NCI-H128 (cell line): ENCODE results near the gene STMND1.
"Not testable (repeated sequence)": the region's sequence is repeated elsewhere in the genome, so short reads cannot be mapped to it uniquely, and the experiment has no call there.

Experiments
- DNase-seq: peaks from one replicate; lab custom pipeline; 2025; ENCODE audit not compliant: unreplicated experiment; lab: John Stamatoyannopoulos, UW

The STMND1 gene

DNA sequence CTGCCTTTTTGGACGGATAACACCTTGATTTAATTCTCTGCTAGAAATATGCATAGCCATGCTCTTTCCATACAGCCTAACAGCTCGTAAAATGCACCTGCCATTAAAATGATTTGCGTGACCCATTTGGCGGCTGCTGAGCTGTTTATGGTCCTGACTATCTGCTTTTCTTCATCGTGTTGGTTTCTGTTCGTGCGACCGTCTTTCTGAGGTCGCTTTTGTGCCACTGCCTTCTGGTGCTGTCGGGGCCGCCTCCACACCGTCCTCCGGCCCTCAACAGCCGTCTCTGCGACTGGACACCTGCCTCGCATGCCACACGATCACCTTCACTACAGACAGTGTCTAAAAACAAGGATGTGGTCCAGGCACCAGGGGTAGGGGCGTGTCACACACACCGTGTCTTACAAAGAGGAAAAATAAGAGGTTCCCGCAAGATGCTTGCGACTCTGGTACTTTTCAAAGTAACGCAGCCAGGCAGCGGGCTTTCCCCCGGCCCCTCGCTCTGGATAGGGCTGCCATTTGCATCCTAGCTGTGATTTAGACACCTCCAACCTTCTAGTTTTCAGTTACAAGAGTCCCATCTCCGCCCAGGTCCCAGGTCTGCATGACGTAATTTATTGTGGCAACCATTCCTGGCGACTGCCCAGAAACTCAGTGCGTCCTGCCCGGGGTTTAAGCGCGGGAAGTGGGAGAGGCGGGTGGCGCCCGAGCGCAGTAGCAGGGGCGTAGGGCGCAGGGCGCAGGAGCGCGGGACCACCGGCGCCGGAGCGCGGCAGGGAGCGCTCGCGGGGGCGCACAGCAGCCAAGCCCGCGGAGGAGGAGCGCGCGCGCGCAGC, at the start of gene STMND1:
TSS of gene STMND1 (plus strand) at position 629 of the 836 bp plus-strand sequence. CDS start 208 bp downstream, outside the sequence.
- DNase-seq = peak; percentile 34

- DNase-seq = no peak
Measured at GRCh38 chr6:17054647-17055046, 47.2 kb upstream of the STMND1 start.

DNA sequence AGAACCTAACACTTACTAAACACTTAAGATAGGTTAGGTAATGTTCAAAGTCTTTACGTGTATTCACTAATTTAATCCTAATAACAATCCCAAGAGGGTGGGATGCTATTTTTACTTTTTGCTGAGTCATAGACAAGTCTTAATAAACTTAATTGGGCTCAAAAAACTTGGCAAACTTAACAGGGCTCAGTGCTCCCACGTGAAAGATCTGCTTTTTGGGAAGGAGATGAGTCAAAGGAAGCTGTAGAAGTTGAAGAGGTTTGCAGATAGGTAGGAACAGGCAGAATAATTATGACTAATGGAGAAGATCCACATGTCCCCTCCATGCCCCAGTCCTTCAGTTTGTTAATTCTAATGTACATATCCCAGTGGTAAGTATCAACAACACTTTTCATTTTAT, 44.5 kb upstream of the STMND1 start:
- no peak for DNase-seq

DNA sequence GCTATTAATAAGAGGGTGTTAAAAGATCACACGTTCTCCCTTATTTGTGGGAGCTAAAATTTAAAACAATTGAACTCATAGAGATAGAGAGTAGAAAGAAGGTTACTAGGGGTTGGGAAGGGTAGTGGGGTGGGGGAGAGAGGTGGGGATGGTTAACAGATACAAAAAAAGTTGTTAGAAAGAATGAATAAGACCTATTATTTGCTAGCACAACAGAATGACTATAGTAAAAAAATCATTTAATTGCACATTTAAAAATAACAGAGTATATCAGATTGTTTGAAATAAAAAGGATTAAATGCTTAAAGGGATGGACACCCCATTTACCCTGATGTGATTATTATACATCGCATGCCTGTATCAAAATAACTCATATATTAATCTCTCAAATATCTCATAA, 43.3 kb upstream of the STMND1 start:
- no peak for DNase-seq

DNA sequence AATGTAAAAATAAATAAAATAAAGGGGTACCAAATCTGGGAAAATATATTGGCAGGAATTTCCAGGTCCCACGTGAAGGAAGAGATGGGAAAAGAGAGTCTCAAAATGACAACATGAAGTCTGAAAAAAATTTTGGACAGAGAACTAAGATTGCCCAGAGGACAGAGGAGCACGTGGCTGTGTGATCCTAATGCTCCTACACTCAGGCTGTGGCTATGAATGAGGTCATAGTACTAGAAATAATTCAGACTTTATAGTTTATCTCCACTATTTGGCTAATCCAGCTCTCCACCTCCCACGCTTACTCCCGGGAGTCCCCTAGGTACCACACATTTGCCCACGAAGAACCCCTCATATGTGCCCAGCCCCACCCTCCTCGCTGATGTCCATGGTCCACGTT, 42.8 kb upstream of the STMND1 start:
- no peak for DNase-seq

GRCh38 chr6:17059850-17060249, 42.0 kb upstream of the STMND1 start:
- no peak for DNase-seq

DNA sequence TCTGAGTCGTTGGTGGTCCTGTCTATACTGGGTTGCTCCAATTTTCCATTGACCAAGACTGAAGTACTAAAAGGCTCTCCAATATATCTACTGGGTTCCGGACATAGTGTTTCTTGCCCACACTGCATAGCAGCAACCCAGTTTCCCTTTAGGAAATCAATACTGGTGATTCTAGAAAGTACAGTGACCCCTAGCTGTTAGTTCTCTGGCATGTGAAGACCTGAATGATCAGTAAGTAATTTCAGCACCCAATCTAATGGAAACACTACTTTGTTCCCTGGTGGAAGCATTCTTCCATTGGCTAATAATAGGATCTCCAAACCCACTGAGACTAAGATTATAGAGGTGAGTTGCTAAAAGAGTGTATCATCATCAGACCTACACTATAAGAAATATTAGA, 40.8 kb upstream of the STMND1 start:
- DNase-seq = no peak

GRCh38 chr6:17062871-17063440, 38.9 kb upstream of the STMND1 start:
- DNase-seq = no peak

- DNase-seq = no peak
Measured at GRCh38 chr6:17064975-17065374, 36.9 kb upstream of the STMND1 start.

- DNase-seq = no peak
Measured at GRCh38 chr6:17066610-17067009, 35.2 kb upstream of the STMND1 start.

GRCh38 chr6:17068972-17069371, 32.9 kb upstream of the STMND1 start:
- not testable (repeated sequence) for DNase-seq

- not testable (repeated sequence) for DNase-seq
Measured at GRCh38 chr6:17070400-17070799, 31.4 kb upstream of the STMND1 start.

DNA sequence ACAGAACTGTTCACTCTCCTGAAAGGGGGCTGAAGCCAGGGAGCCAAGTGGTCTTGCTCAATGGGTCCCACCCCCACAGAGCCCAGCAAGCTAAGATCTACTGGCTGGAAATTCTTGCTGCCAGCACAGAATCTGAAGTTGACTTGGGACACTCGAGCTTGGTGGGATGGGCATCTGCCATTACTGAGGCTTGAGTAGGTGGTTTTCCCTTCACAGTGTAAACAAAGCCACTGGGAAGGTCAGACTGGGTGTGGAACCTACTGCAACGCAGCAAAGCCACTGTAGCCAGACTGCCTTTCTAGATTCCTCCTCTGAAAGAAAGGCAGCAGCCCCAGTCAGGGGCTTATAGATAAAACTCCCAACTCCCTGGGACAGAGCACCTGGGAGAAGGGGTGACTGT, 28.3 kb upstream of the STMND1 start:
- DNase-seq = not testable (repeated sequence)

- DNase-seq = no peak
Measured at GRCh38 chr6:17081273-17081672, 20.6 kb upstream of the STMND1 start.

DNA sequence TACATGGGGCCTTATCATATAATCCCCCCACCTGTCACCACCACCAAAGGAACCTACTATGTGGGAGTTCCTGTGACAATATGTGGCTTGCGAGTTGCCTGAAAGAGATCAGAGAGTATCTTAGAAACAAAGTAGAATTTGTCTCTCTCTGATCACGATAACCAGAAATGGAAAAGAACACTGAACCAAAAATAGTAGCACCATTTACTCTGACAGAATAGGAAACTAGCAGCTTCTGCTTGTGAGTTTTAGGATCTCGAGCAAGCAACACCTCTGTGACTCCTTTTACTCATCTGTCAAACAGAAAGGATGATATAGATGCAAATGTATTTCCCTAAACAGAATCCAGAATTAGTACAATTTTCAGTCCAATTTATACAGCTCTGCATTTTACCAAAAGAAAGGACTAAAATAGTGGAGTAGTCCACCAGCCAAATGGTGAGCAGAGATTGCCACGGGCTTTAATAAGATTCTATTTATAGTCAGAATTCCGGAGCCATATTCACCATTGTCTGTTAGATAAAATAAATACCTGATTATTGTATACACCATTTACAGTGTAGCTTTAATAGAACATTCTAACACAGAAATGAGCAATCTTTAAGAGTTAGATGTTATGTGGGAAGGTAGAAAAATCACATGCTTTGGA, 19.9 kb upstream of the STMND1 start:
- DNase-seq = no peak

- DNase-seq = no peak
Measured at GRCh38 chr6:17083397-17083796, 18.5 kb upstream of the STMND1 start.

- DNase-seq = no peak
Measured at GRCh38 chr6:17086469-17086868, 15.4 kb upstream of the STMND1 start.

DNA sequence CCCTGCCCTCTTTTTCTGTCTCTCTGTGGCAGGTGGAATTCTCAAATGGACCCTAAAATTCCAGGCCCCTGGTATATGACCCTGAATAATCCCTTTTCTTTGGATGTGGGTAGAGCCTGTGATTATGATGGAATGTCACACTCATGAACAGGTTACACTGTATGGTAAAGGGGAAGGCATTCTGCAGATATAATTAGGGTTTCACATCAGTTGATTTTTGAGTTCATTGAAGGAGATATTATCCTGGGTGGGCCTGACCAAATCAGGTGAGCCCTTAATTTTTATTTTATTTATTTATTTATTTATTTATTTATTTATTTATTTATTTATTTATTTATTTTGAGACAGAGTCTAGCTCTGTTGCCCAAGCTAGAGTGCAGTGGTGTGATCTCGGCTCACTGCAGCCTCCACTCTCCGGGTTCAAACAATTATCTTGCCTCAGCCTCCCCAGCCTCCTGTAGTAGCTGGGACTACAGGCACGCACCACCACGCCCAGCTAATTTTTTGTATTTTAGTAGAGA, 13.7 kb upstream of the STMND1 start:
- no peak for DNase-seq

- no peak for DNase-seq
Measured at GRCh38 chr6:17091122-17091521, 10.7 kb upstream of the STMND1 start.

DNA sequence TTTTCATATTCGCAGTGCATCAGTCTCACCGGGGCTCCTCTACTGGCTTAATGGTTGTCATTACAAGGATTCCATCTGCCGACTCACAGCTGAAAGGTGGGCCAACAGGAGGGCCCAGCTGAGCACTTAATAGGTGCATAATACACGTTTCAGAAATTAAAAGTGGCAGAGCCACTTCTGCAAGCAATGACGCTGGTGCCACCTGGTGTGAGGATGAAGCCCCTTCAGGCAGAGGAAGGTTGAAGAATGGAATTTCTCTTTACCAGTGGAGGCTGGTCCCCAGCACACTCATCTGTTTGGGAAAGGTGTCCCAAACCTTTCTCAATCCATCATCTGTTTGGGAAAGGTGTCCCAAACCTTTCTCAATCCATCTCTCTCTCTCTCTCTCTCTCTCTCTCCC, 8.2 kb upstream of the STMND1 start:
- DNase-seq = no peak

DNA sequence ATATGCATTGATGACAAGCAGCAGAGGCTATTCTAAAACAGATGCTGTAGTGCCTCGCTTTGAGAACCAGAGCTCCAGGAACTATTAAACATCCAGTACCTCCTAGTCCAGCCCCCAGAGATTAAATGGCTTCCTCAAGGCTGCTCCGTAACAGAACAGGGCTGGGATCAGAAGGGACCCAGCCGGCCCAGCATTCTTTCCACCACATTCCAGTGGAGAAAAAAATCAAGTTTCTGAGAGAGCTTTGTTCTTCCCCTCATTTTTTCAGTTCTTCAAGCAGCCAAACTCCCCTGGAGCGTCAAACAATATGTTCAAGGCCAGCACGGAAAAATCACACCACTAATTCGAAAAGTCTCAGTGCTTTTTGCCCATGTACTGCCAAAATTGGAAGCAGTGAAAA, 5.8 kb upstream of the STMND1 start:
- no peak for DNase-seq

DNA sequence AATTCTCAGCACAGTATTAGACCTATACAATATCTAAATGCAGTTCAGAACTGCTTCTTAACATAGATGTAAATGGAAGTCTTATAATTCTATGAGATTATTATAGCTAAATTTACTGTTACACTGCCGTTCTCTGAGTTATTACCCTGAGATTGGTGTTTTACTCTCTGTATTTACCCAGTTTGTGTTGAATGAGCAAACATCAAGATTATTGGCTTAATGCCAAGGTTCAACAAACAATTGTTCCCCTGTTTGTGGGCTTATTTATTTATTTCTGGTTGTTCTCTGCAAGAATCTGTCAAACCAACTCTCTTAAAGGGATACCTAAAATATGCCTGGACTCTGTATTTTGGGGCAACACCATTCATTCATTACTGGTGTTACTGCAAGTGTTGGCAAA, 5.2 kb upstream of the STMND1 start:
- no peak for DNase-seq
